HG02970 (cell line): ENCODE results near the gene ONECUT3.
"Not testable (repeated sequence)": the region's sequence is repeated elsewhere in the genome, so short reads cannot be mapped to it uniquely, and the experiment has no call there.

Experiments
- ATAC-seq: cut with Tn5 transposase; IDR thresholded peaks from one replicate; pipeline ENCODE4 v1.9.1; 2021; ENCODE audit warnings: mild to moderate bottlenecking, moderate library complexity, moderate number of reproducible peaks; ENCODE audit not compliant: unreplicated experiment, low FRiP score

ONECUT3 gene

DNA sequence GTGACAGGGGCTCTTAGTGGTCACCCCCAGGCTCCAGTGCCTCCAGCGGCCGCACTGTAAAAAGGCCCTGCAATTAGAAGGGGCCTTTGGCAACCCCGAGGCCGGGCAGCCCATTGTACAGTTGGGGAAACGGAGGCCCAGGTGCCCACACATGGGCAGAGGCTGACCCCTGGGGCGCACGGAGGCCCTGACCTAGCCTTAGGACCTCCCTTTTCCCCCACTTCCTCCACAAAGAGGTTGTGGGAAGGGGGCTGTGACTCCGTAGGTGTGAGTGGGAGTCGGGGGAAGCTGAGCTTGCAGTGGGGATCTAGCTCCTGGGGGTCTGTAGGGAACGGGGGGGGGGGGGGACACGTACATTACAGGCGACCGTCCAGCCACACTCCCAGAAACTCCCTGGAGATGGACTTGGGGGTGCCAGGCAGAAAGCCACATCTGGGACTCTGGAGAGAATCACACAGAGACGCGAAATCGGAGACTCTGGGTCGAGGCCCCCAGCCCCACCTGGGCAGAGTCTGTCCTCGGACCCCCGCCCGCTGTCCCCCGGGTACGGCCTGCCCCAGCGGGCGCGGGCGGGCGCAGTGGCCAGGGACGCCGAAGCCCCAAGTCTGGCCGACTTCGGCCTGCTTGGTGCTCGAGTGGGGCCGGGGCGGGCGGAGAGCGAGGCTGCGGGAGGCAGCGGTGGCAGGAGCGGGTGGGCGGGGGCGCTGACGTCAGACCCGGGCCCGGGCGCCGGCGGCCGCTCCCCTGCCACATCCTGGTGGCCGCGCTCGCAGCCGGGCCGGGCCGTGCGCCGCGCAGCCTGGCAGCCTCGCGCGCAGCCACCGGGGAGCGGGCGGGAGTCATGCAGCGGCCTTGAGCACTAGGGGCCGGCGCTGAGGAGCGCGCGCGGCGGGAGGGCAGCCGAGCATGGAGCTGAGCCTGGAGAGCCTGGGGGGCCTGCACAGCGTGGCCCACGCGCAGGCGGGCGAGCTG is at the start of gene ONECUT3:
TSS of gene ONECUT3 (plus strand) at position 750 of the 972 bp plus-strand sequence. CDS start at position 907, 157 bp downstream.
- no peak for ATAC-seq

GRCh38 chr19:1704339-1704738 is 49.0 kb upstream of the ONECUT3 start:
- no peak for ATAC-seq

DNA sequence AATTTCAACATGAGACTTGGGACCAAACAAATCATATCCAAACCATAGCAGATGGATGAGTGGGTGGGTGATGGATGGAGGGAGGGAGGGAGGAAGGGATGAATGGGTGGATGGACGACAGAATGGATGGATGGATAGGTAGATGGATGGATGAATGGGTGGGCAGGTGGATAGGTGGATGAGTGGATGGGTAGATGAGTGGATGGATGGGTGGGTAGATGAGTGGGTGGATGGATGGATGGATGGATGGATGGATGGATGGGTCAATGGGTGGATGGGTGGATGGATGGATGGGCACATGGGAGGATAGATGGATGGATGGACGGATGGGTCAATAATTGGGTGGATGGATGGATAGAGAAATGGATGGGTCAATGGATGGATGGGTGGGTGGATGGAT is 47.9 kb upstream of the ONECUT3 start:
- ATAC-seq = no peak

DNA sequence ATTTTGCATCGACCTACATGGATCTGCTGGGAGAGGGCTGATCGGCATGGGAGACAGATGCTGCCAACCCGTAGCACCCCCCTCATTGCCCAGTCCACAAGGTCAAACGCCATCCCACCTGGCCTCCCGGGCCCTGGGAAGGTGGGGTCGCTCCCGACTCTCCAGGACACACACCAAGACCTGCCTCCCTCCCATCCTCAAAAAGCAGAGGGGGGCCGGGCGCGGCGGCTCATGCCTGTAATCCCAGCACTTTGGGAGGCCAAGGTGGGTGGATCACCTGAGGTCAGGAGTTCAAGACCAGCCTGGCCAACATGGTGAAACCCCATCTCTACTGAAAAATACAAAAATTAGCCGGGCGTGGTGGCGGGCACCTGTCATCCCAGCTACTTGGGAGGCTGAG is 46.7 kb upstream of the ONECUT3 start:
- not testable (repeated sequence) for ATAC-seq

GRCh38 chr19:1707240-1707639 is 46.1 kb upstream of the ONECUT3 start:
- ATAC-seq = no peak

DNA sequence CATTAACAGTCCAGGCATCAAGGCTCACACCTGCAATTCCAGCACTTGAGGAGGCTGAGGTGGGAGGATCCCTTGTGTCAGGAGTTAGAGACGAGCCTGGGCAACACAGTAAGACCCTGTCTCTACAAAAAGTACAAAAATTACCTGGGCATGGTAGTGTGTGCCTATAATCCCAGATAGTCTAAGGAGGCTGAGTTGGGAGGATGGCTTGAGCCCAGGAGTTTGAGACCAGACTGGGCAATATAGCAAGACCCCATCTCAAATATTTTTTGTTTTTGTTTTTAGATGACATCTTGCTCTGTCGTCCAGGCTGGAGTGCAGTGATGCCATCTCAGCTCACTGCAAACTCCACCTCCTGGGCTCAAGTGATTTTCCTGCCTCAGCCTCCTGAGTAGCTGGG is 40.1 kb upstream of the ONECUT3 start:
- no peak for ATAC-seq

DNA sequence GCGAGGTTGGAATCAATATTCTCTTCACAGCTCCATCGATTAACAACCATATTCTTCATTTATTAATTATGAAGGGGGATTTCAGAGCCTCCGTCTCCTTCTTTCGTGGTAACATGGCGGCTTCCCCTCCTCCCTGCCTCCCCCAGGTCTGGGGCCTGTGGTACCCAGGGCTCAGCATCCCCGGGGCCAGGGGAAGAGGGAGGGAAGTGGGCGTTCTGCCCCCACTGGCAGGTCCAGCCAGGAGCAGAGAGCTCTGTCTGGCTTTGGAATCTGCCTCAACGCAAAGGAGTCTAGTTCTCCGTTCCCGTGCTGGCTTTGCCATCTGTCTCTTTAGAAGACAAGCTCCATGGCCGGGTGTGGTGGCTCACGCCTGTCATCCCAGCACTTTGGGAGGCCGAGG is 37.8 kb upstream of the ONECUT3 start:
- ATAC-seq = no peak

GRCh38 chr19:1717200-1717969 is 35.9 kb upstream of the ONECUT3 start:
- no peak for ATAC-seq

DNA sequence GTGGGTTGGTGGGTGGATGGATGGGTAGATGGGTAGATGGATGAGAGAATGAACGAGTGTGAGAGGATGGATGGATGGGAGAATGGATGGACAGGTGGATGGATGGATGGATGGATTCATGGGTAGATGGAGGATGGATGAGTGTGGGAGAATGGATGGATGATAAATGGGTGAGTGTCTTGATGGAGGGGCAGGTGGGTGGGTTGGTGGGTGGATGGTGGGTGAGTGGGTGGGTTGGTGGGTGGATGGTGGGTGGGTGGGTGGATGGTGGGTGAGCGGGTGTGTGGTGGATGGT is 35.4 kb upstream of the ONECUT3 start:
- no peak for ATAC-seq

DNA sequence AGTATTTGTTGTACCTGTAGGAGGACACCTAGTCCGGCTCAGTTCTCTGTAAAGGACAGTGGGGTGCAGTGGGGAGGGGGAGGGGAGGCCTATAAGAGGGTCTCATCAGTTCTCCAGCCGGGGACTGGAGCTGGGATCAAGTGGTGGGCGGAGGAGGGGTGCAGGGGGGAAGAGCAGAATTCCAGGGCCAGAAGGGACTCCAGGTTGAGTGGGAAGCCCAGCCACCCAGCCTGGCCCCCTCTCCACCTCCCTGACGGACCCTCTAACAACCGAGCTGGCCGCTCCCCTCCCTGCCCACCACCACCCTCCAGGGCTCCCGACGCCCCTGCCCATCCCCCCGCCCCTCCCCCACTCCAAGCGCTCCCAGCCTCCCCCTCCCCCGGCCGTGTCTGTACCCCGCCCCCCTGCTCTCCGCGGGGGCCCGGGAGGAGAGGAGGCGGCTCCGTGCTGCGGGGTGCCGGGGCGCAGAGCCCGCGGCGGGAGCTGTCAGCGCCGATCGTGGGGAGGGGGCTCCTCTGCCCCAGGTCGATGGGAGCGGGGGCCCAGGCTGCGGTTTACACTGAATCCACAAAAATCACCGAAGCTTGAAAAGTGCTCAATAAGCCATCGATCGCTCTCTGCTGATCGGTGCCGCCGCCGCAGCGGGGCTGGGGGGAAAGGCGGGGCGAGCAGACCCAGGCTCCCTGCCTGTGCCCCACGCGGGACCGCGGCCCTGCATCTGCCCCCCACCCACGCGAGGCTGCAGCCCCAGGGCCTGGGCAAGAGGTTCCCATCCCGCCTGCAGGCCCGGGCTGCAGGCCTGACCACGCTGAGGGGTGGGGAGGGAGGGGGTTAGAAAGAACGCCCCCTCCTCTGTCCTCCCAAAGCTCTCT is 34.6 kb upstream of the ONECUT3 start:
- no peak for ATAC-seq

- no peak for ATAC-seq
These were observed 33.8 kb upstream of the ONECUT3 start for GRCh38 chr19:1719519-1719918.

DNA sequence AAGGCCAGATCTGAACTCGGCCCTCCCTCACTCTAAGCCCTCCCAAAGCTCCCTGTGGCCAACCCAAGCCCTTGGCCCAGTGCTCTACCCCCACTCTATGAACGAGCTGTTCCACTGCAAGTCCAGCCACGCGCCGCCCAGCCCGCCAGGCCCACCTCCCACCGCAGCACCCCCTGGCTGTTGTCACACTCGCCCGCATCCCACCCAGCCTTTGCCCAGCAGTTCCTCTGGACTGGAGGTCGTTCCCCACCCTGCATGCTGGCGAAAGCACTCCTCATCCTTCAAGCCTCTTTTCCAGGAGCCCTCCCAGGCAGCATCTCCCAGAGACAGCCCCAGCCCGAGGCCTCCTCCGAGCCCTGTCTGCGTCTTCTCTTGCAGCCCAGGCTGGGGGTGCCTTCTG is 33.1 kb upstream of the ONECUT3 start:
- ATAC-seq = no peak

DNA sequence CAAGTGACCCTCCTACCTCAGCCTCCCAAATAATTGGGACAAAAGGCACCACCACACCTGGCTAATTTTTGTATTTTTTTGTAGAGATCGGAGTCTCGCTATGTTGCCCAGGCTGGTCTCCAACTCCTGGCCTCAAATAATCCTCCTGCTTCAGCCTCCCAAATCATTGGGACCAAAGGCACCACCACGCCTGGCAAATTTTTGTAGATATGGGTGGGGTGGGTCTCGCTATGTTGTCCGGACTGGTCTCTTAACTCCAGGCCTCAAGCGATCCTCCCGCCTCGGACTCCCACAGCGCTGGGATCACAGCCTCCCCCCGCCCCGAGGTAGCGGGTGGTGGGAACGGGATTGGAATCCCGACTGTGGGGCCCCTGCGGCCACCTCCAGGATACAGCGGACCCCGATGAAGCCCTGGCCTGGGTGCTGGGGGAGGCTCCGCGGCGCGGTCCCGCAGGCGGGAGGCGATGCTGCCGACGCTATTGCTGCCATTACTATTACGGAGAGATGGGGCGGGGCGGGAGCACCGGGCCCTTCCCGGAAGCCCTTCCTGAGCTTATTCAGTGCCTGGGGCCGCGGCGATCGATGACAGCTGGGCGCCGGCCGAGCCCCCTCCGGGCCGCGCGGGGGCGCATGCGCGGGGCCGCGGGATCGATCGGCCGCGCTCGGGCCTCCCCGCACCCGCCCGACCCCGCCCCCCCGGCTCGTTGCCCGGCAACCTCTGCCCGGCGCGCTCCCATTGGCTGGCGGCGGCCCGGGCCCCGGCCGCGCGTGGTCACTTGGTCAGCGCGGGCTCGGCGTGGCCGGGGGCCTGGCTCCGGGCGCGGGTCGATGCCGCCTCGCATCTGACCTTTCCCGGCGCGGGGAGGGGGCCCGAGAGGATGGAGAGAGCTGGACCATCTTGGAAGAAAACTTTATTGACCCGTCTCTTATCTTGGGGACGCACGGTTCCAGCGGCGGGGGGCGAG is 27.9 kb upstream of the ONECUT3 start:
- ATAC-seq = no peak

DNA sequence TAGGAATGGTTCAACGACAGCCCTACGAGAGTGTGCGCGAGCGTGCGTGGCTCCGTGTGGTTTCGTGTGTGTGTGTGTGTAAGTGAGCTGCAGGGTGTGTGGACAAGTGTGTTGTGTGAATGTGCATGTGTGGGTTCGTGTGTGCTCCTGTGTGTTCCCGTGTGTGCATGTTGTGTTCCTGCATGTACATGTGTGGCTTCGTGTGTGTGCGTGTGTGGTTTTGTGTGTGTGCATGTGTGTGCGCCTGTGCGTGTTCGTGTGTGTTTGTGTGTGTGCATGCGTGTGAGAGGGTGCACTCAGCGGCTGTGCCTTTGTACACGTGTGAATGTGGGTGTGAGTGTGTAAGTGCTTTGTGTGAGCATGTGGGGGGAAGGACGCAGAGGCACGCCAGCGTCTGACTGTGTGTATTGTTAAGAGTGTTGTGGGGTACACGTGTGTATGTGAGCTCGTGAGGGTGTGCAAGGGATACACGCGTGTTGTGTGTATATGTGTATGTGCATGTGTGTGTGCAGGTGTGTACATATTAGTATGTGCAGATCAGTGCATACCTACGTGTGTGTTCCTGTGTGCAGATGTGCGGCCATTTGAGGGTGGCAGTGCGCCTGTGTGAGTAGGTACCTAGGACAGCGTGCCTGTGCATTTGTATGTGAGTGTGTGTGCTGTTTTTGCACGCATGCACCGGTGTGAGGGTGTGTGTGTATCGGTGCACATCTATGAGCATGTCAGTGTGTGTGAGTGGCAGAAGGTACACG is 24.3 kb upstream of the ONECUT3 start:
- no peak for ATAC-seq

GRCh38 chr19:1729568-1729925 is 23.8 kb upstream of the ONECUT3 start:
- no peak for ATAC-seq

GRCh38 chr19:1730157-1730556 is 23.1 kb upstream of the ONECUT3 start:
- ATAC-seq = no peak

- ATAC-seq = no peak
These were observed 18.9 kb upstream of the ONECUT3 start for GRCh38 chr19:1734321-1734966.

DNA sequence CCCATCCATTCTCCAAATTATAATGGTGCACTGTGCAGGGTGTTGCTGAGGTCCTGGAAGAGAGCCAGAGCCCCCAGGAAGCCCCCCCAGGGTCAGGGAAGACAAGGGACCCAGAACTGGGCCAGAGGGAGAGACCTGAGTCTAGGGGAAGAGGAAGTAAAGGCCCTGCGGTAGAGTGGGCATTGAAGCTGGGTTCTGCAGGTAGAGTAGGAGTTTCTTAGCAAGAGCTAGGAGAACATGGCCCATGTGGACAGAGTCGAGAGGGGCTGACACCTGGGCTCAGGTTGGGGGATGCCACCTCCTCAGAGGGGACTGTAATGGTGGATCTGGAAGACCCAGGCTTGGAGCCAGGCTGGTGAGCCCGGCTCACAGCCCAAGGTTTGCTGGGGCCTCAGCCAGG is 17.0 kb upstream of the ONECUT3 start:
- ATAC-seq = no peak

DNA sequence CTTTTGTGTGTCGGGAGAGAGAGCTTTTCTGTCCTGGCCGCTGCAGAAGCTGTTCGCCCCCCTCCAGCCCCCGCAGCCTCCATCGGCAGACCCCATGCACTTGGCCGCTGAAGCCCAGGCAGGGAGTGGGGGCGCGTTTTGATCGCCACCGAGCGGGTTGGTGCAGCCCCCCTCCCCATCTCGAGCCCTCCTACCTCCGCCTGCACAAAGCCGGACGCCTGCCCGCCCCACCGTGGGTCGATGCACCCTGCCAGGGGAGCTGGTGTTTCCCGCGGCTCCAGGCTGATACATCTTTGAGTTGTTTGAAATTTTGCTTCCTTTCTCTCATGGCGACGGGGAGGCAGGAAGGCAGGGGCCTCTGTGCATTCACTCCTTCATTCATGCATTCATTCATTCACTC is 16.4 kb upstream of the ONECUT3 start:
- ATAC-seq = no peak
